GM12801 (cell line): ENCODE results near the gene GCKR.

Source experiments
- TF ChIP-seq, protein P1 (sequence below): IDR thresholded peaks from one replicate; pipeline ENCODE4 v1.5.1; 2011; ENCODE audit warnings: control low read depth; ENCODE audit not compliant: insufficient read length; ENCODE audit errors: extremely low read depth

Gene GCKR, protein sequence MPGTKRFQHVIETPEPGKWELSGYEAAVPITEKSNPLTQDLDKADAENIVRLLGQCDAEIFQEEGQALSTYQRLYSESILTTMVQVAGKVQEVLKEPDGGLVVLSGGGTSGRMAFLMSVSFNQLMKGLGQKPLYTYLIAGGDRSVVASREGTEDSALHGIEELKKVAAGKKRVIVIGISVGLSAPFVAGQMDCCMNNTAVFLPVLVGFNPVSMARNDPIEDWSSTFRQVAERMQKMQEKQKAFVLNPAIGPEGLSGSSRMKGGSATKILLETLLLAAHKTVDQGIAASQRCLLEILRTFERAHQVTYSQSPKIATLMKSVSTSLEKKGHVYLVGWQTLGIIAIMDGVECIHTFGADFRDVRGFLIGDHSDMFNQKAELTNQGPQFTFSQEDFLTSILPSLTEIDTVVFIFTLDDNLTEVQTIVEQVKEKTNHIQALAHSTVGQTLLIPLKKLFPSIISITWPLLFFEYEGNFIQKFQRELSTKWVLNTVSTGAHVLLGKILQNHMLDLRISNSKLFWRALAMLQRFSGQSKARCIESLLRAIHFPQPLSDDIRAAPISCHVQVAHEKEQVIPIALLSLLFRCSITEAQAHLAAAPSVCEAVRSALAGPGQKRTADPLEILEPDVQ

DNA sequence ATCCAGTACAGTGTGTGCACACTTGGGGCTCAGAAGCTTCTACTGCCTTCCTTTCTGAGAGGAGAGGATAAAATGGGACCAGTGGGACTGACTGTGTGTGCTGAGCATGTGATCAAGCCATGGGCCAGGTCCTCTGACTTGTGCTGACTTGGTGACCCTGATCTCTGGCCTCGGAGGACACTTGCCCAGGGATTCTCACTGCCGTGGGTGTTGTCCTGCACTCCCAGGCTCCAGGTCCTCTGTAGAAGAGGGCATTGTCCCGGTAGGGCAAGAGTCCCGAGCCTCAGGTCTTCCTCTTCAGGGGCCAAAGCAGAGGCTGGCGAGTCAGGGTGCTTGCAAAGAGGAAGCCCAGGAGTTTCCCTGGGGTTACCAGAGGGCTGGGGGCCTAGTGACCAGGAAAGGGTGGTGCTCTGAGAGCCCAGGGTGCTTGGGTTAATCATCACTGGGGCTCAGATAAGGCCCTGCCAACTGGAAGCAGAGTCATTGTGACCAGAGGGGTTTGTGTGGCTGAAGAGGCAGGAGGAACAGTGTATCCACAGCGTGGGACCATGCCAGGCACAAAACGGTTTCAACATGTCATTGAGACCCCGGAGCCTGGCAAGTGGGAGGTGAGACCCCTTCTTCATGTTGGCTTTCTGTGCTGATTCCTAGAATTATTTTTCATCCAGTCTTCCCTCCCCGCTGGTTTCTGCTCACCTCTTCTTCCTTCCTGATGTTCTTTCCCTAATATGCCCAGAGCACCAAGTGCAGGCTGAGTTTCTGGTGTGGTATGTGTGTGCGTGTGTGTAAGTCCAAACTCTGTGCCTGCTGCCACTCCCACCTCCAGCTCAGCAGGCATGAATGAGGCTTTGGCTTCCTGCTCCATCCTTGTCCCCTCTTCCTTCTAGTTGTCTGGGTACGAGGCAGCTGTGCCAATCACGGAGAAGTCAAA, at the start of gene GCKR:
GCKR (plus strand) TSS at position 483 of the 931 bp plus-strand sequence; CDS start at position 549, 66 bp downstream.
- TF ChIP-seq, protein P1, sequence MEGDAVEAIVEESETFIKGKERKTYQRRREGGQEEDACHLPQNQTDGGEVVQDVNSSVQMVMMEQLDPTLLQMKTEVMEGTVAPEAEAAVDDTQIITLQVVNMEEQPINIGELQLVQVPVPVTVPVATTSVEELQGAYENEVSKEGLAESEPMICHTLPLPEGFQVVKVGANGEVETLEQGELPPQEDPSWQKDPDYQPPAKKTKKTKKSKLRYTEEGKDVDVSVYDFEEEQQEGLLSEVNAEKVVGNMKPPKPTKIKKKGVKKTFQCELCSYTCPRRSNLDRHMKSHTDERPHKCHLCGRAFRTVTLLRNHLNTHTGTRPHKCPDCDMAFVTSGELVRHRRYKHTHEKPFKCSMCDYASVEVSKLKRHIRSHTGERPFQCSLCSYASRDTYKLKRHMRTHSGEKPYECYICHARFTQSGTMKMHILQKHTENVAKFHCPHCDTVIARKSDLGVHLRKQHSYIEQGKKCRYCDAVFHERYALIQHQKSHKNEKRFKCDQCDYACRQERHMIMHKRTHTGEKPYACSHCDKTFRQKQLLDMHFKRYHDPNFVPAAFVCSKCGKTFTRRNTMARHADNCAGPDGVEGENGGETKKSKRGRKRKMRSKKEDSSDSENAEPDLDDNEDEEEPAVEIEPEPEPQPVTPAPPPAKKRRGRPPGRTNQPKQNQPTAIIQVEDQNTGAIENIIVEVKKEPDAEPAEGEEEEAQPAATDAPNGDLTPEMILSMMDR = no peak

DNA sequence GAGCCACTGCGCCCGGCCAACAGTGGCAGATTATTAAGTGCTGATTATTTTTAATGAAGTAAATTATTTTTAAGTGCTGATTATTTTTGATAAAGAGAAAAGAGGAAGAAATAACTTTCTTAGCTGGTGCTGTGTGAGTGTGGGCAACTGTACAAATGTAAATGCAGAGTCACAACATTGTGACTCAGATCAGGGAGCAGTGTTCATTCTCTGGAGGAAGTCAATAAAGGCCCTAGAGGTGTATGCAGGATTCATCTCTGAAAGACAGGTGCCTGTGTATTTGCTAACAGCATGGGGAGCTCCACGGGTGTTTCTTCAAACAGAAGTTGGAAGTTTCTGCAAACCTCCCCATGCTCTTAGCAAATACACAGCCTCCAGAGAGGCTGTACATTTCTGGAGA, 48.3 kb upstream of the GCKR start:
- TF ChIP-seq, protein P1 = no peak

DNA sequence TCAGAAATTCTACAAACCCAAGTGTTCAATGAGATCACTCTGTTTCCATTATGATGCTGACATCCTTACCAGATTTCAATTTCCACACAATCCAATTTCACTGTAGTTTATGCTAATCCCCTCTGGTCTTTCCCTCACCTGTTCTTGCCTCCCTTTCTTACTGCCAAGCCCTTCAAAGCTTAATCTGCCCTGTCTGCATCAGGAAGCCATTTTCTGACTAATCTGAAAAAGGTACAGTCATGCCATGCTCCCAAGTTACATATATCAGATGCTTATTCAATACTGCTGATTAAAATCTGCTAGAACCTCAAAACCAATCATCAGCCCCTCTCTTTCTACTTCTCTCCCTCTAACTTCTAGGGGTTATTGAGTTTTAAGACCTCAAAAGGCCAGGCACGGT, 45.5 kb upstream of the GCKR start:
- TF ChIP-seq, protein P1 = no peak

DNA sequence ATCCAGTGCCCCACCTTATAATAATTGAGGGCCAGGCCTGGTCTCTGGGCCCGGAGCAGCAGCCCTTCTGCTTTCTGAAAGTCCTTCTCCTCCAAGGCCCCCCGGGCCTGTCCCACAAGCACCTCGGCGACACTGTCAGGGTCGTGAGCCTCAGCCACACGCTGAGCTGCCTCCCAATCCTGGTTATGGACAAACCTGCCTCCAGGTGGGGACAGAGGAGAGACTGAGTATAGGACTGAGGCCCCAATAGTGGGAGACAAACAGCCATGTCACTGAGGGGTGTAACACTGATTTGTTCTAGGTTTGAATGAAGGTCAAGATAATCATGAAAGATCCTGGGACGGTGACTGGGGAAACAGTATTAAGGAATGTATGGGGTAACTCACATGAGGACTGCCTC, 42.7 kb upstream of the GCKR start:
- TF ChIP-seq, protein P1 = no peak

DNA sequence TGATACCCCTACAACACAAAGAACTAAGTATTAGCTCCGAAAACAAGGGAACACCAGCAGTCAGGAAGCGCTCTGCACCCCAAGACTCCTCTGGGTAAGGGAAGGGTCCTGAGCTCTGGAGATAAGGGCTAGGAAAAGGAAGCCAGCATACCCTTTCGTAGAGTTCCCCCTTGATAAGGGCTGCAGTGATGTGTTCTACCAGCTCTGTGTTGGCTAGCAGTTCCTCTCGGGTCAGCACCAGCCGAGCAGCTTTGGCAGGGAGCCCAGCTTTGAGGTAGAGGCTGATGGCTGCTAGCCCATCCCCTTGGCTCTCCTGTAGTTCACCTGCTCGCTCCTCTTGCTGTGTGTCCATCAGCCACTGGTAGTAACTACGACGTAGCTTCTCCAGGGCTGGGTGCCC, 35.5 kb upstream of the GCKR start:
- TF ChIP-seq, protein P1 = no peak

DNA sequence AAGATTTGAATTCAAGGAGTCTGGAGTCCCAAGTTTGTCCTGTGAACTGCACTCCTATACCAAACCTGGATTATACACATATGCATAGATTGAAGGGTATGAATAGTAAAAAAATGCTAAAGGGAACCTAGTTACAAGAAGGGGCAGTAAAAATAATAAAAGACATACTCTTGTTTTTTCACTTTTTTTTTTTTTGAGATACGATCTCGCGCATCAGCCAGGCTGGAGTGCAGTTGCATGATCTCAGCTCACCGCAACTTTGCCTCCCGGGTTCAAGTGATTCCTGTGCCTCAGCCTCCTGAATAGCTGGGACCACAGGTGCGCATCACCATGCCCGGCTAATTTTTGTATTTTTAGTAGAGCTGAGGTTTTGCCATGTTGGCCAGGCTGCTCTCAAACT, 32.2 kb upstream of the GCKR start:
- TF ChIP-seq, protein P1 = no peak

DNA sequence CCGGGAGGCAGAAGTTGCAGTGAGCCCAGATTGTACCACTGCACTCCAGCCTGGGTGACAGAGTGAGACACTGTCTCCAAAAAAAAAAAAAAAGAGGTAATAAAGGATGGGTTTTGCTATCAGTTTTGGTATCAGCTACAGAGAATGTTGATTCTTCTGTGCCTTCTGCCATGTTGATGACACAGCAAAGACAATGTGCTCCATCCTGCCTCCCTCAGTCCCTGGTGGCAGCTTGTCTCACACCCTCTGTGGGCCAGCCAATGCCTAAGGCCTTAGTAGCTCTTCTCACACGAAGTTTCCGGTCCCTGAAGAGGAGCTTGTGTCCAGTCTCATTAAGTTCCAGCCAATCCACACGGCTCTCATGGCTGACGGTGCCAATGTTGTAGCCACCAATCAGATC, 24.7 kb upstream of the GCKR start:
- TF ChIP-seq, protein P1 = no peak
